ENCODE data around the gene UCN. TPM values are rescaled to one million over a fixed set of nuclear protein-coding genes. Genes with fewer than 3 reads are reported as not detected.

UCN gene
- total and polyA plus RNA-seq, 2 donors from 2014 or later, result 1.3 to 1.4 TPM

DNA sequence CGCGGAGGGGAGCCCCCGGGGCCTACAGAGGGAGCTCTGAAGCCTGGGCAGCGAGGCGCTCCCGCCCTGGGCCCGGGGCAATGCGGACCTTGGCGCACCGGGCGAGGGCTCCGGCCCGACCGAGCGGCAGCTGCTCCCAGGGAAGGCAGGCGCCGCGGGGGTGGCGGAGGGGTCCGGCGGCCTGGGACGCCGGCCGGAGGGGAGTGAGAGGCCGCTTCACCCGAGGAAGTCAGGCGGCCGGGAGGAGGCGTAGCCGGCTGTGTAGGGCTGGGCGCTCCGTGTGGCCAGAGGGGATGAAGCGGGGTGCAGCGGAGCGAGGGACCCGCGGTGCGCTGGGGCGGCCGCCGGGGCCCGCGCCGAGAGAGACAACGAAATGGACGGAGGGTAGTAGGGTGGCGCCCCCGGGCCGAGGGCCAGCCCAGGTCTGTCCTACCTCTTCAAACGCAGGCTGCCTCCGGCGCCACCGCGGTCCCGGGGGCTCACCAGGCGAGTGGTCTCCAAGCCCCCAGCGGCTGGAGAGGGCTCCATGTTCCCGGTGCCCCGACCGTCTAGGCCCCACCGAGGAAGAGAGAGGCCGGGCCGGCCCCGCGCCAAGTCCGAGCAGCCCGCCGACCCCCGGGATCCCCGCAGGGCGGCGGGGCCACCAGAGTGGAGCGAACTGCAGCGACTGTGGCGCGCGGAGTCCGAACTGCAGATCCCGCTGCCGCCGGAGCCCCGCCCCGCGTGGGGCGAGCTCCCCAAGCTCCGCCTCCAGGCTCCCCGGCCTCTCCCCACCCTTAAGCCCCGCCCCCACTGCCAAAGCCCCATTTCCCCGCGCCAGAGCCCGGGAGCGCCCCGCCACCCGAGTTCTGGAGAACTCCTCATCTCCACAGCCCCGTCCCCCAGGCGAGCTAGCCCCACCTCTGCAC lies 45.6 kb downstream of the UCN start, which contains the start of gene SLC30A3:
SLC30A3 (minus strand) TSS at position 669 of the 908 bp plus-strand sequence; CDS start at position 528, 141 bp downstream.
- Histone ChIP-seq H3K36me3 (ENCODE audit: control insufficient read depth in 2 of 3, insufficient read depth in 3 of 3, low read length in 3 of 3) (no peaks in the 10 kb centered on the region), H3K9ac (ENCODE audit: low read length in 3 of 3) (no peak within 1 kb of the TSS), H3K9me3 (ENCODE audit: control insufficient read depth in 2 of 3, insufficient read depth in 1 of 3, low read length in 3 of 3) (no peaks in the 10 kb centered on the region), H3K27me3 (ENCODE audit: control insufficient read depth, insufficient read depth, low read length) (peaks cover 26% of the 10 kb centered on the region), H3K4me1 (ENCODE audit: control insufficient read depth in 2 of 3, insufficient read depth in 2 of 3, low read depth in 1 of 3, low read length in 3 of 3) (peaks cover 0 to 9% (median 8%) of the 10 kb centered on the region in 3 donors), H3K4me3 (ENCODE audit: low read length in 3 of 3) (peak within 1 kb of the TSS in 1 of 3 donors; percentile 48), H3K27ac (ENCODE audit: low read depth in 2 of 2, low read length in 2 of 2) (no peak within 1 kb of the TSS)
- FAIRE-seq, result no peak
- intact Hi-C loops (cut with DNase I), result no loop called here
- TF ChIP-seq, protein P1, sequence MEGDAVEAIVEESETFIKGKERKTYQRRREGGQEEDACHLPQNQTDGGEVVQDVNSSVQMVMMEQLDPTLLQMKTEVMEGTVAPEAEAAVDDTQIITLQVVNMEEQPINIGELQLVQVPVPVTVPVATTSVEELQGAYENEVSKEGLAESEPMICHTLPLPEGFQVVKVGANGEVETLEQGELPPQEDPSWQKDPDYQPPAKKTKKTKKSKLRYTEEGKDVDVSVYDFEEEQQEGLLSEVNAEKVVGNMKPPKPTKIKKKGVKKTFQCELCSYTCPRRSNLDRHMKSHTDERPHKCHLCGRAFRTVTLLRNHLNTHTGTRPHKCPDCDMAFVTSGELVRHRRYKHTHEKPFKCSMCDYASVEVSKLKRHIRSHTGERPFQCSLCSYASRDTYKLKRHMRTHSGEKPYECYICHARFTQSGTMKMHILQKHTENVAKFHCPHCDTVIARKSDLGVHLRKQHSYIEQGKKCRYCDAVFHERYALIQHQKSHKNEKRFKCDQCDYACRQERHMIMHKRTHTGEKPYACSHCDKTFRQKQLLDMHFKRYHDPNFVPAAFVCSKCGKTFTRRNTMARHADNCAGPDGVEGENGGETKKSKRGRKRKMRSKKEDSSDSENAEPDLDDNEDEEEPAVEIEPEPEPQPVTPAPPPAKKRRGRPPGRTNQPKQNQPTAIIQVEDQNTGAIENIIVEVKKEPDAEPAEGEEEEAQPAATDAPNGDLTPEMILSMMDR (IDR thresholded peaks at IDR 0.05; ENCODE audit: borderline replicate concordance, extremely low read depth, insufficient read depth), result no peak
- DNase-seq, result peak; percentile 60 to 87 (median 81)

DNA sequence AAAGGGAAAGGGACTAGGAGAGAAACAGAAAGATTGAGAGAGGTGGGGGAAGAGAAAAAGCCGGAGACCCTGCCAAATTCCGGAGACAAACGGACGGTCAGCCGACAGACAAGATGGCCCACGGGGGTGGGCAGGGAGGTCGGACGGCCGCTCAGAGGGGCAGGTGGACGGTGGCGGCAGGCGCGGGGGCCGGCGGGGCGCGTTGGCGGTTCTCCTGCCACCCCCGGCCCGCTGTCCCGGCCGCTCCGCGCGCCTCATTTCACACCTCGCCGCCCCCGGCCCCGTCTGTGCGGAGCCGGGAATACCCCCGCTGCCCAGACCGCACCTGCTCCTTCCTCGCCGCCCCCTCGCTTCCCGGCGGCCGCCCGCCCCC lies 46.3 kb downstream of the UCN start:
- intact Hi-C loops (cut with DNase I), result no loop called here
- TF ChIP-seq, protein P1 (IDR thresholded peaks at IDR 0.05; ENCODE audit: borderline replicate concordance, extremely low read depth, insufficient read depth), result no peak
- Histone ChIP-seq H3K9ac (ENCODE audit: low read length in 3 of 3) (no peak overlapping the region), H3K9me3 (ENCODE audit: control insufficient read depth in 2 of 3, insufficient read depth in 1 of 3, low read length in 3 of 3) (no peaks in the 10 kb centered on the region), H3K27ac (ENCODE audit: low read depth in 2 of 2, low read length in 2 of 2) (no peak overlapping the region), H3K27me3 (ENCODE audit: control insufficient read depth, insufficient read depth, low read length) (peaks cover 24% of the 10 kb centered on the region), H3K4me1 (ENCODE audit: control insufficient read depth in 2 of 3, insufficient read depth in 2 of 3, low read depth in 1 of 3, low read length in 3 of 3) (peaks cover 0 to 9% (median 8%) of the 10 kb centered on the region in 3 donors), H3K4me3 (ENCODE audit: low read length in 3 of 3) (no peak overlapping the region), H3K36me3 (ENCODE audit: control insufficient read depth in 2 of 3, insufficient read depth in 3 of 3, low read length in 3 of 3) (no peaks in the 10 kb centered on the region)
- DNase-seq (peak in 1 of 5 donors; percentile 22), FAIRE-seq (no peak)

DNA sequence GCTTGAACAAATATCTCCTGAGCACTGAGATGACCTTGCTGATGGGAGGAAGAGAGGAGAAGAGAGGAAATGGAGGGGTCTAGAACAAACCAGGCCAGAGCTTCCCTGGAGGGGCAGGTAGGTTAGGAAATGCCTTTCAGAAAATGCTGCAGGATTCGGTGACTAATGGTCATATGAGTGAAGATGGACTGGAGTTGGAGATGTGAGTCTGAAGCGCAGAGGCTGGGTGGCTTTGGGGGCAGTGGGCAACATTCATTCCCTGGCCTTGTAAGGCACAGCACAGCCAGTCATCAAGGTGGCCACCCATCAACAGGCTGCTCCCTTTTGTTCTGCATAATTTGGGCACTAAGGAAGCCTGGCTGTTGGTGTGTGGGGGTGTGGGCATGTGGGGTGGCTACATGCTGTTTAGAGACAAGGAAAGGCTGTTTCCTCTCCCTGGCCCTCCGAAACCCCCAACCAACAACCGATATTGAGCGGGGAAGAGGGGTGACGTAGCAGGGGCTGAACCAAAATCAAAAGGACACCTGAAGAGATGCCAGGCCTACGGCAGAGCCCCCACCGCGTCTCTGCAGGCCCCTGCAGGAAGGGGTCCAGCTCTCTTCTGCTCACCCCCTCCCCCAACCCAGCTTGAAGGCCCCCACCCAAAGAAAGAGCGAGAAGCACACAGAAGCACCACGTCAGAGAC lies 46.9 kb downstream of the UCN start:
- TF ChIP-seq, protein P1 (IDR thresholded peaks at IDR 0.05; ENCODE audit: borderline replicate concordance, extremely low read depth, insufficient read depth), result no peak
- DNase-seq, result no peak
- no peak overlapping the region for H3K9ac ChIP-seq (ENCODE audit: low read length in 3 of 3)
- no peaks in the 10 kb centered on the region for H3K9me3 ChIP-seq (ENCODE audit: control insufficient read depth in 2 of 3, insufficient read depth in 1 of 3, low read length in 3 of 3)
- no peaks in the 10 kb centered on the region for H3K36me3 ChIP-seq (ENCODE audit: control insufficient read depth in 2 of 3, insufficient read depth in 3 of 3, low read length in 3 of 3)
- peaks cover 23% of the 10 kb centered on the region for H3K27me3 ChIP-seq (ENCODE audit: control insufficient read depth, insufficient read depth, low read length)
- intact Hi-C loops (cut with DNase I), result no loop called here
- no peak for FAIRE-seq
- peaks cover 0 to 9% (median 8%) of the 10 kb centered on the region in 3 donors for H3K4me1 ChIP-seq (ENCODE audit: control insufficient read depth in 2 of 3, insufficient read depth in 2 of 3, low read depth in 1 of 3, low read length in 3 of 3)
- H3K4me3 ChIP-seq (ENCODE audit: low read length in 3 of 3), result no peak overlapping the region
- no peak overlapping the region for H3K27ac ChIP-seq (ENCODE audit: low read depth in 2 of 2, low read length in 2 of 2)
